Left lung (tissue), 10 donors: ENCODE results near the gene CRYBA2. TPM values are rescaled to one million over a fixed set of nuclear protein-coding genes. Genes with fewer than 3 reads are reported as not detected.

Experiments used
- ATAC-seq: fragments of 200-7000 bp; cut with Tn5 transposase; one replicate; pipeline ENCODE4 v1.9.1; 2020; ENCODE audit warnings: moderate library complexity
- DNase-seq, 4 donors: peaks; one replicate each; pipeline ENCODE4 v3.0.0-alpha.2; 2013 to 2020
- H3K27ac ChIP-seq, 2 donors: fragments of 200-600 bp; sonication (generic) in 1 of 2; one replicate each; pipeline versions ENCODE4 v1.5.0 to v1.8.0; 2020 to 2021
- H3K27me3 ChIP-seq, 2 donors: fragments of 200-600 bp; sonication (generic) in 1 of 2; one replicate each; pipeline versions ENCODE4 v1.5.0 to v1.8.0; 2020 to 2021
- H3K36me3 ChIP-seq, 2 donors: fragments of 200-600 bp; sonication (generic) in 1 of 2; one replicate each; pipeline versions ENCODE4 v1.5.0 to v1.8.0; 2020 to 2021
- H3K4me1 ChIP-seq, 2 donors: fragments of 200-600 bp; one replicate each; pipeline ENCODE4 v1.8.0; 2021
- H3K4me3 ChIP-seq, 2 donors: fragments of 200-600 bp; sonication (generic) in 1 of 2; one replicate each; pipeline versions ENCODE4 v1.5.0 to v1.8.0; 2020 to 2021; ENCODE audit warnings: mild to moderate bottlenecking in 1 of 2
- H3K9me3 ChIP-seq, 2 donors: fragments of 200-600 bp; sonication (generic) in 1 of 2; one replicate each; pipeline versions ENCODE4 v1.5.0 to v1.8.0; 2020 to 2021
- intact Hi-C, 2 donors: fragments of 100-400 bp; cut with DNase I; formaldehyde crosslinking; loops; one replicate each; pipeline versions ENCODE4 v1.11.2 to v1.14.2; 2022
- polyA plus RNA-seq, 6 donors: library from polyadenylated mRNA; unstranded; fragments of 120-200 nt; gene quantifications; one replicate each; pipeline ENCODE4 v1.2.1, GENCODE V29; 2013; ENCODE audit not compliant: insufficient read length in 6 of 6
- total RNA-seq, 2 donors: library from RNA; stranded (reverse); fragmentation: NEBNext Ultra II Directional; extraction: Animal tissue kit (Norgen Biotek cat#: 25700); gene quantifications; one replicate each; pipeline ENCODE4 v1.2.1, GENCODE V29; 2021
- TF ChIP-seq, protein P1 (sequence below), 2 donors: fragments of 200-600 bp; sonication (generic) in 1 of 2; IDR thresholded peaks; one replicate each; pipeline versions ENCODE4 v1.5.0 to v1.8.0; 2021; ENCODE audit warnings: antibody characterized with exemption in 2 of 2
- donor health status: DM: no; HTN: yes; CAD: no.
- donor health status: DM: no; HTN: no; CAD: no.

CRYBA2 gene
- total and polyA plus RNA-seq, 8 donors, result 0.22 TPM; not detected in 7

DNA sequence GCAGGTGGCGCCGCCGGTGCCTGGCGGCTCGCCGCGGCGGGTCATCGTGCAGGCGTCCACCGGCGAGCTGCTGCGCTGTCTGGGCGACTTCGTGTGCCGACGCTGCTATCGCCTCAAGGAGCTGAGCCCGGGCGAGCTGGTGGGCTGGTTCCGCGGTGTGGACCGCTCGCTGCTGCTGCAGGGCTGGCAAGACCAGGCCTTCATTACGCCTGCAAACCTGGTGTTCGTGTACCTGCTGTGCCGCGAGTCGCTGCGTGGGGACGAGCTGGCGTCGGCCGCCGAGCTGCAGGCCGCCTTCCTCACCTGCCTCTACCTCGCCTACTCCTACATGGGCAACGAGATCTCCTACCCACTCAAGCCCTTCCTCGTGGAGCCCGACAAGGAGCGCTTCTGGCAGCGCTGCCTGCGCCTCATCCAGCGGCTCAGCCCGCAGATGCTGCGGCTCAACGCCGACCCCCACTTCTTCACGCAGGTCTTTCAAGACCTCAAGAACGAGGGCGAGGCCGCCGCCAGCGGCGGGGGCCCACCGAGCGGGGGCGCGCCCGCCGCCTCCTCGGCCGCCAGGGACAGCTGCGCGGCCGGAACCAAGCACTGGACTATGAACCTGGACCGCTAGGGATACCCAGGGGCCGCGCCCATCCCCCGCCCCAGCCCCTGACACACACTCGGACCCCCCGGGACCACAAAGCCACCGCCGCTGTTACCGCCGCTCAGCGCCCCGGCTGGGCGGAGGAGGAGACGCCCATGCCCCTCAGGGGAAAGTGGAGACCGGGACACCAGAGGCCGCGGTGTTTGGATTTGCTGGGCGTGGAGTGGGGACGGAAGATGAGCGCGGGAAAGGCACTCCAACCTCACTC, 32.7 kb downstream of the CRYBA2 start:
- TF ChIP-seq, protein P1, sequence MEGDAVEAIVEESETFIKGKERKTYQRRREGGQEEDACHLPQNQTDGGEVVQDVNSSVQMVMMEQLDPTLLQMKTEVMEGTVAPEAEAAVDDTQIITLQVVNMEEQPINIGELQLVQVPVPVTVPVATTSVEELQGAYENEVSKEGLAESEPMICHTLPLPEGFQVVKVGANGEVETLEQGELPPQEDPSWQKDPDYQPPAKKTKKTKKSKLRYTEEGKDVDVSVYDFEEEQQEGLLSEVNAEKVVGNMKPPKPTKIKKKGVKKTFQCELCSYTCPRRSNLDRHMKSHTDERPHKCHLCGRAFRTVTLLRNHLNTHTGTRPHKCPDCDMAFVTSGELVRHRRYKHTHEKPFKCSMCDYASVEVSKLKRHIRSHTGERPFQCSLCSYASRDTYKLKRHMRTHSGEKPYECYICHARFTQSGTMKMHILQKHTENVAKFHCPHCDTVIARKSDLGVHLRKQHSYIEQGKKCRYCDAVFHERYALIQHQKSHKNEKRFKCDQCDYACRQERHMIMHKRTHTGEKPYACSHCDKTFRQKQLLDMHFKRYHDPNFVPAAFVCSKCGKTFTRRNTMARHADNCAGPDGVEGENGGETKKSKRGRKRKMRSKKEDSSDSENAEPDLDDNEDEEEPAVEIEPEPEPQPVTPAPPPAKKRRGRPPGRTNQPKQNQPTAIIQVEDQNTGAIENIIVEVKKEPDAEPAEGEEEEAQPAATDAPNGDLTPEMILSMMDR (IDR thresholded peaks at IDR 0.05), result no peak
- Histone ChIP-seq H3K27me3 (peaks cover 51 to 100% of the 10 kb centered on the region in 2 donors), H3K4me3 (no peak overlapping the region), H3K27ac (no peak overlapping the region), H3K36me3 (no peaks in the 10 kb centered on the region), H3K9me3 (no peaks in the 10 kb centered on the region), H3K4me1 (peaks cover 0 to 15% of the 10 kb centered on the region in 2 donors)
- DNase-seq (no peak), ATAC-seq (no peak)
- intact Hi-C loops, result no loop called here

DNA sequence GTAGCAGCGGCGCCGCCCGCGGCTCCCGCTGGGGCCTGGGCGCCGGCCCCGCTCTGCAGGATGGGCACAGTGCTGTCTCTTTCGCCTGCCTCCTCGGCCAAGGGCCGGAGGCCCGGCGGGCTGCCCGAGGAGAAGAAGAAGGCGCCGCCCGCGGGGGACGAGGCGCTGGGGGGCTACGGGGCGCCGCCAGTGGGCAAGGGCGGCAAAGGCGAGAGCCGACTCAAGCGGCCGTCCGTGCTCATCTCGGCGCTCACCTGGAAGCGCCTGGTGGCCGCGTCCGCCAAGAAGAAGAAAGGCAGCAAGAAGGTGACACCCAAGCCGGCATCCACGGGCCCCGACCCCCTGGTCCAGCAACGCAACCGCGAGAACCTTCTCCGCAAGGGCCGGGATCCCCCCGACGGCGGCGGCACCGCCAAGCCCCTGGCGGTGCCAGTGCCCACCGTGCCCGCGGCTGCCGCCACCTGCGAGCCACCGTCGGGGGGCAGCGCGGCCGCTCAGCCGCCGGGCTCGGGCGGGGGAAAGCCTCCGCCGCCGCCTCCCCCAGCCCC, 33.4 kb downstream of the CRYBA2 start:
- peaks cover 0 to 15% of the 10 kb centered on the region in 2 donors for H3K4me1 ChIP-seq
- intact Hi-C loops, result no loop called here
- peak overlapping the region; percentile 21 to 33 for H3K4me3 ChIP-seq
- ATAC-seq (no peak), DNase-seq (no peak)
- no peaks in the 10 kb centered on the region for H3K36me3 ChIP-seq
- no peaks in the 10 kb centered on the region for H3K9me3 ChIP-seq
- peaks cover 51 to 100% of the 10 kb centered on the region in 2 donors for H3K27me3 ChIP-seq
- H3K27ac ChIP-seq, result no peak overlapping the region
- TF ChIP-seq, protein P1 (IDR thresholded peaks at IDR 0.05), result no peak

DNA sequence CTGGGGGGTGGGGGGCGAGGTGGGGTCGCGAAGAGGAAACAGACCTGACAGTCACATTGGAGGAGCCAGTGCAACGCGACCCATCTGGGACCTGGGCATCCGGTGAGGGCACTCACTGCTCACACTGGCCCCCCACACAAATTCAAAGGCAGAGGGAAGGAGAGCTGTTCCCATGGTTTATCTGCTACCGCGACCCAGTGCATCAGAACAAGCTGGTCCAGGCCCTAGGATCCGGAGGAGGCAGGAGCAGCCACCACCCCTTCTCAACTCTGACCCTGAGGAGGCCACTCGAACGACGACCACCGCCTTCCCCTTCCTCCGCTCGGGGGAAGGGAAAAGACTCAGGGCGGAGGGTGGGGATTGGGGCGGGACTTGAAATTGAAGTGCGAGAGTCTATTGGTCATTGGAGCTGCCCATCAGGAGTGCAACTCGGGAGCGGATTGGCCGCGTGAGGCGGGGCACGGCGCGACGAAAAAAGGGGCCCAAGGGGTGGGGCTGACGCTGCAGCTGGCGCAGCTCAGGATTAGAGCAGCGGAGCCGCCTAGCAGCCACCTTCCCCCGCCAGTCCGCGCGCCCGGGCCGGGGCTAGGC, 34.0 kb downstream of the CRYBA2 start, which contains the start of gene CDK5R2:
TSS of gene CDK5R2 (plus strand) at position 526 of the 591 bp plus-strand sequence. CDS start 155 bp downstream, outside the sequence.
- DNase-seq (peak; percentile 74 to 86 (median 80)), ATAC-seq (peak; percentile 85)
- no peak within 1 kb of the TSS for H3K27ac ChIP-seq
- no peaks in the 10 kb centered on the region for H3K9me3 ChIP-seq
- peaks cover 0 to 15% of the 10 kb centered on the region in 2 donors for H3K4me1 ChIP-seq
- peaks cover 51 to 100% of the 10 kb centered on the region in 2 donors for H3K27me3 ChIP-seq
- intact Hi-C loops, result no loop called here
- peak within 1 kb of the TSS; percentile 21 to 33 for H3K4me3 ChIP-seq
- H3K36me3 ChIP-seq, result no peaks in the 10 kb centered on the region
- TF ChIP-seq, protein P1 (IDR thresholded peaks at IDR 0.05), result no peak

DNA sequence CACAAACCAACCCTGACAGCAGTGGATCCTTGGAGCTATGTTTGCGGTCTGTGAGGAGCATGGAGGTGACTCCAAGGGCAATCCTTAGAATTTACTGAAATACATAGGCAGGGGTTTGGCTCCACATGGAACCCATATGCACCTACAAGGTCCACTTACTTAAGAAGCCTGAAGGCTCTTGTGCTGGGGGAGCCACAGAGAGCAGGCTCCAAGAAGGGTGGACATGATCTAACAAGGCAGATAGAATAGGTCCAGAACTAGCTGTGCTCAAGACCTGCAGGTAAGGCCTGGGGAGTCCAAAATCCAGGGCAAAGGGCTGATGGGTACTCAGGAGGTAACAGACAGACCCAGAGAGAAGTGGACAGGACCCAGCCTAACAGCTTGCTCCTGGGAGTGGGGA, 34.9 kb downstream of the CRYBA2 start:
- Histone ChIP-seq H3K27me3 (peaks cover 46 to 100% of the 10 kb centered on the region in 2 donors), H3K36me3 (no peaks in the 10 kb centered on the region), H3K27ac (no peak overlapping the region), H3K9me3 (no peaks in the 10 kb centered on the region), H3K4me1 (peaks cover 0 to 15% of the 10 kb centered on the region in 2 donors), H3K4me3 (no peak overlapping the region)
- intact Hi-C loops, result no loop called here
- DNase-seq, result no peak
- no peak for ATAC-seq
- TF ChIP-seq, protein P1 (IDR thresholded peaks at IDR 0.05), result no peak

DNA sequence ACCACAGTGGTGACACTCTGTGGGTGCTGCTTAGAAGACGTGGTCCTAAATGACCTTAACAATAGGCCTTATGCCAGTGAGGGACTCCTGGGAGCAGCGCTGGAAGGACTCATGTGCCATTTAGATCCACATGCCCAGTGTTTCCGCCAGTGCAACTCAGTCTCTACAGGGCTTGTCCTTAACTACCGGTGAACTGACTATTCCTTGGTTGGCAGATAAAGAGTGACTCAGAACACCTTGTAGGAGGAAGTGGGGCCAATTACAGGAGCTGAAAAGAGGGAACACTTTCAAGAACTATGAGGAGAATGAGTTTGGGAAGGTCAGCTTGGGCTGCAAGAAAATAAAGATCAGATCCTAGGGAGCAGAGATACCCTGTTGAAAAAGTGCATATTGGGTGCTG, 35.6 kb downstream of the CRYBA2 start:
- intact Hi-C loops, result no loop called here

More for the DNA sequence above, 35.6 kb downstream of the CRYBA2 start:
- no peaks in the 10 kb centered on the region for H3K36me3 ChIP-seq
- peaks cover 0 to 15% of the 10 kb centered on the region in 2 donors for H3K4me1 ChIP-seq
- TF ChIP-seq, protein P1 (IDR thresholded peaks at IDR 0.05), result no peak
- DNase-seq (no peak), ATAC-seq (no peak)
- no peak overlapping the region for H3K4me3 ChIP-seq
- H3K9me3 ChIP-seq, result no peaks in the 10 kb centered on the region
- peaks cover 40 to 100% of the 10 kb centered on the region in 2 donors for H3K27me3 ChIP-seq
- H3K27ac ChIP-seq, result no peak overlapping the region
